Measurements from ENCODE around the gene PEX11B.

The PEX11B gene

DNA sequence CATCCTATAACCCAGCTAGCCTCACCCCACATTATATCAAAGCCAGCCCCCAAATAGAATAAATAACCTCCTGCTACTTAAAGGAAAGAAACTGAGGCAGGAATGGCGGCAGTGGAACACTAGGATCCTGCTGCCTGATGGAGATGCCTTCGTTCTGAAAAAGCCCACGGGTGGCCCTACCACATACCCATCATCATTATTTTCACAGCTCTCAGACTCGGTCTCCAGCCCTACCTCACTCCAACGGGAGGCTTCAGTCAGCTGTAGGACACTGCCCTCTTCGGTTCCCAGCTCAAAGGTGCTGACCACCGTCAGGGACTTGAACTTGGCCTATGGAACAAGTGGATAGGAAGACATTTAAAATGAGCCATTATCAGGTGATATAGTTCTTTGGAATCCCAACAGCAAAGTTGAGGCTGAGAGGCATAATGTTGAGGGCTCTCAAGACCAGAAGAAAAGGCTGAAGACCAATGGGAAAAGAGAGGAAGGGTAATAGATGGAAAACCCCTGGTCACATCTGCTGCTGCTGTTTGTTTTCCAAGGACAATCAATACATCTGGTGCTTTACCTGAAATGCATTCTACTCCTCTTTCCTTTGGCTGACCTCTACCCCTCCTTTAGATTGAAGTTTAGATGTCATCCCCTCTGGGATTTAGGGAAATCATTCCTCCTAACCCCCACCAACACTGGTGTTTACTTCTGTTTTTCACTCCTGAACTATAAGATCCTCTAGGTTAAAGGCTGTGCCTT is 25.0 kb downstream of the PEX11B start:
- DNase-seq (ENCODE audit: low read depth), result no peak
- no peak for TF ChIP-seq CTCF (IDR thresholded peaks at IDR 0.05; ENCODE audit: insufficient read depth, low read depth, low read length, missing control alignments)
- no peak overlapping the region for H3K4me3 ChIP-seq (ENCODE audit: low read depth, low read length)

DNA sequence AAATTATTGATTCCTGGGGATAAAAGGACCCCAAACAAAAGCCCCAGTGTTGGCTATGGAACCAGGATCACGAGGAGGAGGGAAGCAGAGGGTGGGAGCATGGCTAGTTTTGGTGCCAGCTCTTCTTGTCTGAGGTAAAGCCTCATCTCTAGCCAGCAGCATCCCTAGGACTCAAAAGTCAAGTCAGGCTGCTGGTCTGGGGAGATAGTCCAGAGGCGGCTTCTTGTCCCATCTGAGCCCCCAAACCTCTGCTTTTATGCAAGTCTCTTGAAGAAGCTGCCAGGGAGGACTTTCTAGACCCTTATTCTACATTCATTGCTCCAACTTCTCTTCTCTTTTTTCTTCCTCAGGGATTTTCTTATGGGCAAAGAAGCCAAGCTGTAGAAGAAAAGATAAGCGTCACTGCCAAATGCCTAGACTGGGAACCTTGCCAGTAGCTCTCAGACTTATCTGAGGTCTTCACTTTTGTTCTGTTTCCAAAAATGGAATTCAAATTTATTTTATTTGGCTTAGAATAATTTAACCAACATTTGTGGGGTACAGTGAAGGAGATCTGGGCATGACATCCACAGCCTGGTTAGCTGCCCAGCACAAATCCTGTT is 25.9 kb downstream of the PEX11B start:
- DNase-seq (ENCODE audit: low read depth), result no peak
- no peak for TF ChIP-seq CTCF (IDR thresholded peaks at IDR 0.05; ENCODE audit: insufficient read depth, low read depth, low read length, missing control alignments)
- H3K4me3 ChIP-seq (ENCODE audit: low read depth, low read length), result no peak overlapping the region

DNA sequence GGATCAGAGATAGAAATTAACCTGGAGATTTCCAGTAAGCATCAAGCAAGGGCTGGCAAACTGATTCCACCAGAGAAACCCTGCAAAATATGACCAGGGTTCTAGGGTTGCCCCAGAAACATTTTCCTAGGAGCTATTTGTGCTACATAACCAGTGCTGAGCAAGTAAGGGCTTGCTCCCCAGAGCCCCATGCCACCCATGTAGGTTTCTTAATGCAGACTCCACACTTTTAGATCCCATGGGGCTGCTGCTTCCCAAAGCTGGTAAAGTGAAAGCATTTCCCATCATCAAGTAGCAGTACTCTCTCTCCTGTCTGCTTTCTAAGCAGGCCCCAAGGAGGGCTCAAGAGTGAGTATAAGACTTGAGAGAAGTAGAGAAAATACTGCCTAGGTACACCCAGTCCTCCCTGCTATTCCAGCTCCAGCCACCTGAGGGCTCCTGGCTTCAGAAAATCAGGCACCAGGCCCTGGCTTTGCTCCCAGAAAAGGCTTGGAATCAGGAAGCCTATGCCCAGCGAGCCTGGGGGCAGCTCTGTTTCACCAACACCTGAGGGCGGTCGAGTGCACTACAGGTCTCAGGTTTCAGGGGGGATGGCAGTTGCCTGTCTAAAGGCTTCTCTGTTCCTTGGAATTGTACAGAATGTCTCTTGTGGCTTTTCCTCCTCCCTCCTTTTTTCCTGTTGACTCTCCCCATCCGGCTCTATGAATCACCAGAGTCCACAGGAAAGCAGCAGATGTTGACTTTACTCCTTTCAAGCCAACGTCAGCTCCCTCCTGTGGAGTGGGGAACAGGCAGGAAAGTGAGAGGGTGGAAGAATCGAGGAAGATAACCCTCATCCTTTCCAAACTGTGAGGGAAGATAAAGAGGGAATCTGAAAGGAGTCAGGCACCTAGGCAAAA is 26.7 kb downstream of the PEX11B start:
- peak; percentile 58 for DNase-seq (ENCODE audit: low read depth)
- H3K4me3 ChIP-seq (ENCODE audit: low read depth, low read length), result no peak overlapping the region
- peak; percentile 87 for TF ChIP-seq CTCF (IDR thresholded peaks at IDR 0.05; ENCODE audit: insufficient read depth, low read depth, low read length, missing control alignments)

- no peak for DNase-seq (ENCODE audit: low read depth)
- no peak overlapping the region for H3K4me3 ChIP-seq (ENCODE audit: low read depth, low read length)
- no peak for TF ChIP-seq CTCF (IDR thresholded peaks at IDR 0.05; ENCODE audit: insufficient read depth, low read depth, low read length, missing control alignments)
Observed at GRCh38 chr1:145891143-145891542, 27.4 kb downstream of the PEX11B start.

DNA sequence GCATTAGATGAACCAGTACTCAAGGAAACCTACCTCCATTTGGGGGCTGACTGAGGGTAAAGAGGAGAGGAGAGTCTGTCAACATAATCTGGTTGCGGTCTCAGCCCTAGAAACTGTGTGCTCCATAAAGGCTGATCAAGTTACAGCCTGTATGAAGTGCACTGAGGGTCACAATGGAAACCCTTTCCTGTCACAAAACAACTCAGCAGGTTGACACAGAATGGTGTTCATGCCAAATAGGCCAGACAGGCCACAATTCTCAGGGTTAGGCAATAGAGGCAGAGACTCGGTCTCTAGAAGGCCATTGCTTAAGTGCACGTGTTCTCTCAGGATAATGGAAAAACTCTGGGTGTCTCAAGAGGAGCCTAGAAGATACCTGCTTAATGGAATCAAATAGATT is 28.8 kb downstream of the PEX11B start:
- no peak overlapping the region for H3K4me3 ChIP-seq (ENCODE audit: low read depth, low read length)
- no peak for DNase-seq (ENCODE audit: low read depth)
- no peak for TF ChIP-seq CTCF (IDR thresholded peaks at IDR 0.05; ENCODE audit: insufficient read depth, low read depth, low read length, missing control alignments)

- DNase-seq (ENCODE audit: low read depth), result no peak
- no peak for TF ChIP-seq CTCF (IDR thresholded peaks at IDR 0.05; ENCODE audit: insufficient read depth, low read depth, low read length, missing control alignments)
- H3K4me3 ChIP-seq (ENCODE audit: low read depth, low read length), result no peak overlapping the region
Observed at GRCh38 chr1:145887631-145888030, 30.9 kb downstream of the PEX11B start.

Data from GM12865 (cell line).